Activated naive CD8-positive, alpha-beta T cell treated with anti-CD3 and anti-CD28 coated beads, Interleukin-2, amount 10 ng/mL, durations not matched to agents 7 days and 5 days (primary cell): Measurements from ENCODE around the gene TVP23B. TPM values are rescaled to one million over a fixed set of nuclear protein-coding genes. Genes with fewer than 3 reads are reported as not detected.
"Not testable (repeated sequence)": the region's sequence is repeated elsewhere in the genome, so short reads cannot be mapped to it uniquely, and the experiment has no call there.

ENCODE experiments used
- ATAC-seq: fragments of 150-1000 bp; cut with Tn5 transposase; one replicate; pipeline ENCODE4 v1.10.0; 2021; ENCODE audit warnings: low read depth, moderate library complexity
- POLR2A ChIA-PET: fragments of 350-600 bp; sonication (Branson Sonifier 250); formaldehyde crosslinking; loops from one replicate; lab custom pipeline; 2021; ENCODE audit warnings: antibody characterized with exemption; lab: Charles Lee
- DNase-seq: peaks from one replicate; pipeline ENCODE4 v3.0.0; 2021
- H3K27ac Mint-ChIP-seq: one replicate; pipeline ENCODE4 v1.8.0; 2022; ENCODE audit warnings: mild to moderate bottlenecking, mixed read lengths
- H3K27me3 Mint-ChIP-seq: one replicate; pipeline ENCODE4 v1.8.0; 2022; ENCODE audit warnings: mild to moderate bottlenecking, moderate library complexity, mixed read lengths
- H3K36me3 Mint-ChIP-seq: one replicate; pipeline ENCODE4 v1.8.0; 2021; ENCODE audit warnings: mild to moderate bottlenecking, mixed read lengths
- H3K4me1 Mint-ChIP-seq: one replicate; pipeline ENCODE4 v1.8.0; 2021; ENCODE audit warnings: mixed read lengths
- H3K4me3 Mint-ChIP-seq: one replicate; pipeline ENCODE4 v1.8.0; 2022; ENCODE audit warnings: mild to moderate bottlenecking, moderate library complexity, mixed read lengths
- H3K9me3 Mint-ChIP-seq: one replicate; pipeline ENCODE4 v1.8.0; 2021; ENCODE audit warnings: mixed read lengths
- total RNA-seq, 2 experiments: library from RNA; stranded (reverse); gene quantifications; one replicate each; pipeline ENCODE4 v1.2.3, GENCODE V29; 2021

The TVP23B gene
- total RNA-seq, 2 experiments from 2014 or later, result 31.1 to 33.0 TPM

DNA sequence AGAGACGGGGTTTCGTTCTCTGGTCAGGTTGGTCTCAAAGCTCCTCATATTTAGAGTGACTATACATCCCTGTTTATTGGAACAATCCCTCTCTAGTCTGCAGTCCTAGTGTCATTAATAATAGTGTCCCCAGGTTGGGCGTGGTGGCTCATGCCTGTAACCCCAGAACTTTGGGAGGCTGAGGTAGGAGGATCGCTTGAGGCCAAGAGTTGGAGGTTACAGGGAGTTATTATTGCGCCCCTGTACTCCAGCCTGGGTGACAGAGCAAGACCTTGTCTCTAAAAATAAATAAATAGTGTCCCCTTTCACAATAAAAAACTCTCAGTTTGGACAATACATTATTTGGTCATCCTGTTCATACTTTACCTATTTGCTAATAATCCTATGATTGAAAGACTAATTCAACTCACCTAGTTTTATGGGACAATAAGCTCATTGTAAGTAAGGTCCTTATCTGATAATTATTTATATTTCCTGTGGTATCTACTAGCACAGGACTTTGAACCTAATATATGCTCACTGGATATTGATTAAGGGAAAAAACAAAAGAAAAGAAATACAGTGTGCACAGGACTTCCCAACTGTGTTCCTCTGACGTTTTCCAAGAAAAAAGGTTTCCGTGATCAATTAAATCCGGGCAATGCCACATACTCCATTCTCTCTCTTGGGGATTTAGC lies 23.5 kb upstream of the TVP23B start:
- POLR2A ChIA-PET, H3K36me3 Mint-ChIP-seq, ATAC-seq, H3K4me1 Mint-ChIP-seq, H3K4me3 Mint-ChIP-seq, H3K9me3 Mint-ChIP-seq, DNase-seq, H3K27ac Mint-ChIP-seq, H3K27me3 Mint-ChIP-seq: not testable (repeated sequence)

DNA sequence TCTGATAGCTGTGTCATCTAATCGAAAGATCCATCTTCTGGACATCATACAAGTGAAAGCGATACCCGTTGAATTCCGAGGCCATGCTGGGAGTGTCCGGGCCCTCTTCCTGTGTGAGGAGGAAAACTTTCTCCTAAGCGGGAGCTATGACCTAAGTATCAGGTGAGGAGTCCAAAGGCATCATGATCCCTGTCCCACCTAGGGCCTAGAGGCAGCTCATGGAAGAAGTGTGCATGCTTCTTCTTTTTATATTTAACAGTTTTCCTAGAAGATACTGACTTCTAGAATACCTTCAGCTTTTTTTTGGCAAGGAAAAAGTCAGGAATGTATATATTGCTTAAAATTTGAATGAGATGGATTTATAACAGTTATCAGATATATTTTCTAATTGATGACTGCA lies 22.6 kb upstream of the TVP23B start:
- DNase-seq, H3K4me3 Mint-ChIP-seq, H3K27ac Mint-ChIP-seq, H3K9me3 Mint-ChIP-seq, H3K27me3 Mint-ChIP-seq, H3K4me1 Mint-ChIP-seq, H3K36me3 Mint-ChIP-seq, ATAC-seq, POLR2A ChIA-PET: not testable (repeated sequence)

DNA sequence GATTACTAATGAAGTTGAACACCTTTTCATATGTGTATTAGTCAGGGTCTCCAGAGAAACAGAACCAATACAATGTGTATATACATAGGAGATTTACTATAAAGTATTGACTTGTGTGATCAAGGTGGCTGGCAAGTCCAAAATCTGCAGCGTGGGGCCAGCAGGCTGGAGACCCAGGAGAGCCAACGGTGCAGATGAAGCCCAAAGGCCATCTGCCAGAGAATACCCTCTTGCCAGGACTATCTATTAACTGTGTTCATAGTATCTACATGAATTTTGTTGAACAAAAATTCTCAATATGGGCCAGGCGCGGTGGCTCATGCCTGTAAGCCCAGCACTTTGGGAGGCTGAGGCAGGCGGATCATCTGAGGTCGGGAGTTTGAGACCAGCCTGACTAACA lies 20.8 kb upstream of the TVP23B start:
- H3K27ac Mint-ChIP-seq, H3K4me1 Mint-ChIP-seq, ATAC-seq, H3K4me3 Mint-ChIP-seq, H3K9me3 Mint-ChIP-seq, H3K27me3 Mint-ChIP-seq, DNase-seq, POLR2A ChIA-PET, H3K36me3 Mint-ChIP-seq: not testable (repeated sequence)

DNA sequence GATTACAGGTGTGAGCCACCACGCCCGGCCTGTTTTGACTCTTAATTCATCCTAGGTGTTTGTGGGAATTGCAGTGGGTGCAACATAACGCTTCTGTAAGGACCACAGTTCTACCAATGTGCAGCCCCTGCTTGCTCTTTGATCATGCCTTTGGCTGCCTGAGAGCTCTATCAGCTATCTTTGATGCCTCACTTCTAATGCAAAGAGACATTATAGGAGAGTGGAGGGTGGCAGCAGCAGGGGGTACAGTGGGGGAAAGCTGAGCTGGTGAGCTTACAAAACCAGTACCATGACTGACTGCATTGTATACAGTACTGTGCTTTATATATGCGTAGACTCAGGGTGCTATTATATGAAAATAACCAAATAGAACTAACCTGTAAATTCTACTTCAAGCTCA lies 10.4 kb upstream of the TVP23B start:
- H3K27me3 Mint-ChIP-seq, H3K9me3 Mint-ChIP-seq, ATAC-seq, H3K36me3 Mint-ChIP-seq, H3K4me3 Mint-ChIP-seq, H3K4me1 Mint-ChIP-seq, DNase-seq, POLR2A ChIA-PET, H3K27ac Mint-ChIP-seq: not testable (repeated sequence)

DNA sequence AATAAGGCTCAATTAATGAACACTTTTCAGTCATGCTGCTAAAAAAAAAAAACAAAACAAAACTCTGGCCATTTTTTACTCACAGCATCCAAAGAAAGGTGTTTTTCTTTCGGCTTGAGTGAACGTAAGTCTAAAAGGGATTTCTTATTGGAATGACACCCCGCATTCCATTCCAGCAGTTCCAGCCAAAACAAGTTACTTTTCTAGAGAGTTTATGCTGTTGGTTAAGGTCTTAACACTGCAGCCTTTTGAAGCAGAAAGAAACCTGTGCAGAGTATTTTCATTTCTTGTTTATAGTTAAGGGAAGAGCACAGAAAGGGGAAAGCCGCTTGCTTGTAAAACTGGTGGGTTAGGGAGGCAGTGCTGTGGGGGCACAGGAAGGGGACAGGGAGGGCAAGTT lies 9.9 kb upstream of the TVP23B start:
- DNase-seq, H3K9me3 Mint-ChIP-seq, H3K27me3 Mint-ChIP-seq, ATAC-seq, H3K4me1 Mint-ChIP-seq, H3K4me3 Mint-ChIP-seq, POLR2A ChIA-PET, H3K36me3 Mint-ChIP-seq, H3K27ac Mint-ChIP-seq: not testable (repeated sequence)

DNA sequence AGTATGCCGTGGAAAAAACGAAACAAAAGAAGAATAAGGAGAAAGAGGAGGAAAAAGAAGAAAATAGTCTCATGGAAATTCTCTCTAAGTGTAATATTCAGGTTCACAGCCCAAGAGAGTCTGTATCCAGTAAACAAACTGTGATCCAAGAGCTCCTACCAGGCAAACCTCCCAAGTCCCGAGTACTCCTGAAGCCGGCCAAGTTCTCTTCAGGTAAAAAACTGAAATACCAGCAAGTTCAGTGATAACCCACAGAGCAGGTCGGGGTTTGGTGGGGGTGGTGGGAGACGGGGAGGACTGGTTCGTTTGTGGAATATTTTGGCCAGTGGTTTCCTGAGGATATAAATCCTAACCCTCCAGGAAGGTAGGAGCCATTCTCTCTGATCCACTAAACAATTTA lies 8.5 kb upstream of the TVP23B start:
- Mint-ChIP-seq H3K4me1 (no peaks in the 10 kb centered on the region), H3K27me3 (peaks cover 2% of the 10 kb centered on the region), H3K9me3 (no peaks in the 10 kb centered on the region), H3K36me3 (no peaks in the 10 kb centered on the region), H3K4me3 (no peak overlapping the region), H3K27ac (no peak overlapping the region)
- no peak for ATAC-seq
- POLR2A ChIA-PET, result interaction anchor here (0.7 kb wide), 1 partner anchor 484 kb away, joined by 6 read pairs; no protein-coding TSS in a partner anchor
- no peak for DNase-seq

DNA sequence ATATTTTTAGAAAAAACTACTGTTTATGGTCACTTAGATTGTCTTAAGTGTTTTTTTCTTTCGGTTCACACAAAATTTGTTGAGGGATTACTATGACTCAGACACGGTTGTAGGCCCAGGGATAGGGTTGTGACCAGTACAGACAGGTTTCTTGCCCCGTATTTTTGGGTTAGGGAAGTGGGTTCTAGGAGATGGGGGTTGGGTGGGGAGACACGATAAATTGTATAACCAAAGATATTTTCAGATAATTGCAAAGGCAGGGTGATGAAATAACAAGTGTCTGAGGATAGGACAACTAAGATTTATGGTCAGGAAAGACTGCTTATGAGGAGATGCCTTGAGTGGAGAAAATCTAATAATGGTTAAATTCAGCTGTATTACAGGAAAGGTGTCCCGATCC lies 822 bp downstream of the TVP23B start:
- H3K9me3 Mint-ChIP-seq, POLR2A ChIA-PET, ATAC-seq, H3K36me3 Mint-ChIP-seq, H3K27me3 Mint-ChIP-seq, DNase-seq: not testable (repeated sequence)
- Mint-ChIP-seq H3K4me1 (peaks cover 11% of the 10 kb centered on the region), H3K4me3 (peak overlapping the region; percentile 75), H3K27ac (peak overlapping the region; percentile 83)

DNA sequence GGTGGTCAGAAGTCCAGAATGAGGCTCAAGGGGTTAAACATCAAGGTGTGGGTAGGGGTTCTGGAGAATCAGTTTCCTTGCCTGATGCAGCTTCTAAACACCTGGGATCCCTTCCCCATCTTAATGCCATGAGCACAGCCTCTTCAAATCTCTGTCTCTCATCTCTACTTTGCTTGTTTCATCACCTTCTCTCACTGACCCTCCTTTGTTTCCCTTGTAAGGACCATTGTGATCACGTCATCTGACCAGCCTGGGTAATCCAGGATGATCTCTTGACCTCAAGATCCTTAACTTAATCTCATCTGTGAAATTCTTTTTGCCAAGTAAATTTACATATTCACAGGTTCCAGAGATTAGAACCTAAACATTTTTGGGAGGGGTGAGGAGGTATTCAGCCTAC lies 5.0 kb downstream of the TVP23B start:
- peaks cover 18% of the 10 kb centered on the region for H3K4me1 Mint-ChIP-seq
- H3K27ac Mint-ChIP-seq, H3K9me3 Mint-ChIP-seq, H3K36me3 Mint-ChIP-seq, ATAC-seq, DNase-seq, H3K4me3 Mint-ChIP-seq, H3K27me3 Mint-ChIP-seq, POLR2A ChIA-PET: not testable (repeated sequence)

DNA sequence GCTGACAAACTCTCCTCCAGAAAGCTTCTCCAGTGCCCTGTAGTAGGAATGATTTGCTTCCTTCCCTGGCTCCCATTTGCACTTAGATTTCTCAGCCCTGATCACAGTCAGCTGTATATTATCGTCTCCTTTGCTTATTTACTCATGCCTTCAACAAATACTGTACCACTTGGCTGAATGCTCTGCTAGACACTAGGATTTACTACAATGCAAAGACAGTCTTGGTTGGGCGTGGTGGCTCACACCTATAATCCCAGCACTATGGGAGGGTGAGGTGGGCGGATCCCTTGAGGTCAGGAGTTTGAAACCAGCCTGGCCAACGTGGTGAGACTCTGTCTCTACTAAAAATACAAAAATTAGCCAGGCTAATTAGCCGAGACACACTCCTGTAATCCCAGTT lies 5.9 kb downstream of the TVP23B start:
- H3K27ac Mint-ChIP-seq, DNase-seq, H3K9me3 Mint-ChIP-seq, H3K4me3 Mint-ChIP-seq, POLR2A ChIA-PET, H3K36me3 Mint-ChIP-seq, H3K27me3 Mint-ChIP-seq, ATAC-seq: not testable (repeated sequence)
- peaks cover 18% of the 10 kb centered on the region for H3K4me1 Mint-ChIP-seq

DNA sequence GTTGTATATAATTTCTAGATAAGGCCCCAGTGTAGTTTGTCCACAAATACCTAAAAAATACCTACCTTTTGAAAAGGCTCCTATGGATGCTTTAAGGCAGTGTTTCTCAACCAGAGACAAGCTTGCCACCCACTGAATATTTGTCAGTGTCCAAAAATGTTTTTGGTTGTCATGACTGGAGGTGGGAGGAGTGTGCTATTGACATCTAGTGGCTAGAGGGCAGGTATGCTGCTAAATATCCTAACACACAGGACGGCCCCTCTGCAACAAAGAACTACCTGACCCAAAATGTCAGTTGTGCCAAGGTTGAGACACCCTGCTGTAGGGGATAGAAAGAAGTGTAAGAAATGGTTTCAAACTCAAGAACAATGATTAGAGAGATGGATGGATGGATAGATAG lies 10.4 kb downstream of the TVP23B start:
- ATAC-seq, result peak; percentile 54
- not testable (repeated sequence) for H3K36me3 Mint-ChIP-seq, DNase-seq

DNA sequence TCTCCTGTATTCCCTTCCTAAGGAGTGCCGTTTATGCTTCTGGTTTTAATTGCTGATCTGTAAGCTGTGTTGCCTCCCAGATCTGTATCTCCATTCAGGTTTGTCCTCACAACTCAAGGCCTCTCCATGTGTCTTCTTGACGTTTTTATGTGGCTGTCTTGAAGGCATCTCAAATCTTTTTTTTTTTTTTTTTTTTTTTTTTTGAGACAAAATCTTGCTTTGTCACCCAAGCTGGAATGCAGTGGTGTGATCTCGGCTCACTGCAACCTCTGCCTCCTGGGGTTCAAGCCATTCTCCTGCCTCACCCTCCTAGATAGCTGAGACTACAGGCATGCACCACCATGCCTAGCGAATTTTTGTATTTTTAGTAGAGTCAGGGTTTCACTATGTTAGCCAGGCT lies 13.9 kb downstream of the TVP23B start:
- H3K27ac Mint-ChIP-seq, H3K9me3 Mint-ChIP-seq, DNase-seq, ATAC-seq, H3K27me3 Mint-ChIP-seq, H3K4me3 Mint-ChIP-seq, POLR2A ChIA-PET, H3K4me1 Mint-ChIP-seq: not testable (repeated sequence)
- peaks cover 16% of the 10 kb centered on the region for H3K36me3 Mint-ChIP-seq

More for the DNA sequence above, 10.4 kb downstream of the TVP23B start:
- H3K4me3 Mint-ChIP-seq, H3K27me3 Mint-ChIP-seq, POLR2A ChIA-PET, H3K9me3 Mint-ChIP-seq, H3K27ac Mint-ChIP-seq: not testable (repeated sequence)
- peaks cover 12% of the 10 kb centered on the region for H3K4me1 Mint-ChIP-seq

DNA sequence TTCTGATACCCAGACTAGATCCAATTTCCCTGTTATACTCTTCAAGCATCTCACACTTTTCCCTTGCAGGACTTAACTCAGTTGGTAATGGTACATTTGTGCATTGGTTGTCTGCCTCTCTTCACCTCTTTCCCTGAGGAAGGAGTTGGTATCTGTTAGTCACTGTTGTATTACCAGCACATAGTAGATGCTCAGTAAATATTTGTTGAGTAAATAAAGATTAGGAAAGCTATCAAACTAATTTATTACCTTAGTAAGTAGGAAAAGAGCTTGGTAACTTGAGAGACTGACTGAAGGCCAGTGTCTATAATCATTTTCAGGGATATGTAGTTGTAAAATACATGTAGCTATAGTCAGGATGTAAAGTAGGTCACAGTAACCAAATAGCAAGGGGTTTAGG lies 15.9 kb downstream of the TVP23B start:
- not testable (repeated sequence) for ATAC-seq, H3K27me3 Mint-ChIP-seq

DNA sequence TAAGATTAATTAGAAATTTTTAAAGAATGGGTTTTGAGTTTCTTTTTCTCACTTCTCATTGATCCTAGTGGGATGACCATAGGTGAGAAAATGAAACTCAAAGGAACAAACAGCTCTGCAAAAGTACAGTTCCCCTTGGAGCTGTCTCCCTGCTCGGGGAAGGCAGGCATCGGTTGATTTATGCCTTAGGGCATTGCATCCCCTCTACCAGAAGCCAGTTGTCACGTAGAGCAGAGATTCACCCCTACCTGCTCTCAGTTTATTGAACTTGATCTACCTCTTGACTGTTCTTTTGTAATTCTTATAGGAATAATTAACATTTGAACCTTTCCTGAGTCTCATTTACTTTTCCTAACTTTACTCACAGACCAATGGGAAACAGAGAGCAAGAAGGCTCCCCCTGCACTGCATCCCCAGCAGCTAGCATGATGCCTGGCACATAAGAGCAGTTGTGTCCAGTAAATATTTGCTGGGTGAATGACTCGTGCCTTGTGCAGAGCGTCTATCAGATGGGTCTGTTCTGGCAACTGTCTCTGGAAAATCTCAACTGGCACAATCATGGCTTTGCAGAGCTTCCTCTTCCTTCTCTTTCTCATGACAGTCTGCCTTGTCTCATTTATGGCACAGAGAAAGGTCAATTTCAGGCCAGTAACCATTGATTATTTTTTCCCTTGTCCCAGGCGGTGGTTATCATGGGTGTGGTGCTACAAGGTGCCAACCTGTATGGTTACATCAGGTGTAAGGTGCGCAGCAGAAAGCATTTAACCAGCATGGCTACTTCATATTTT lies 22.7 kb downstream of the TVP23B start:
- H3K27ac Mint-ChIP-seq, H3K4me1 Mint-ChIP-seq, ATAC-seq, DNase-seq, H3K9me3 Mint-ChIP-seq, H3K27me3 Mint-ChIP-seq, POLR2A ChIA-PET, H3K4me3 Mint-ChIP-seq: not testable (repeated sequence)
- H3K36me3 Mint-ChIP-seq, result peaks cover 13% of the 10 kb centered on the region

More for the DNA sequence above, 15.9 kb downstream of the TVP23B start:
- DNase-seq, H3K27ac Mint-ChIP-seq, H3K4me3 Mint-ChIP-seq, H3K9me3 Mint-ChIP-seq, H3K4me1 Mint-ChIP-seq, POLR2A ChIA-PET: not testable (repeated sequence)
- peaks cover 16% of the 10 kb centered on the region for H3K36me3 Mint-ChIP-seq

DNA sequence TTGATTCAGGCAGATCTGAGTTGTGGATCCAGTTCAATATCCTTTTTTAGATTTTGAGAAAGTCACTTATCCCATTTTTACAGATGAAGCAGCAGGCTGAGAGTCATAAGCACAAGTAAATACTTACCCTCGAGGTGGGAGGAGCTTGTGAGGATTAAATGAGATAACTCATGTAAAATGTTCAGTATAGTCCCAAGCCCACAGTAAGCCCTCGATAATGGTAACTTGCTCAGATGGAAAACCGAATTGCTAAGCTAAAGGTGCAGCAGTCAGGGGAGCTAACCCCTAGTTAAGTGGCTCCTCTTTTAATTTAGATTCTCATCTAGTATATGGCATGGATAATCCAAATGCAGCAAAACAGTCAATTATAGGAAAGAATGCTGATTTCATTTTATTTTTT lies 34.9 kb downstream of the TVP23B start:
- H3K27me3 Mint-ChIP-seq, H3K4me1 Mint-ChIP-seq, H3K36me3 Mint-ChIP-seq, H3K4me3 Mint-ChIP-seq, ATAC-seq, H3K9me3 Mint-ChIP-seq, POLR2A ChIA-PET, DNase-seq, H3K27ac Mint-ChIP-seq: not testable (repeated sequence)
